Astrocyte of the cerebellum (primary cell): ENCODE results near the gene THADA.

Experiments used
- DNase-seq: peaks from one replicate; pipeline ENCODE4 v3.0.0-alpha.2; 2011; ENCODE audit warnings: low read depth
- H3K4me3 ChIP-seq: 2 replicates; pipeline ENCODE4 v1.5.1; 2011; ENCODE audit warnings: mild to moderate bottlenecking, low read depth, low read length, moderate library complexity
- CTCF ChIP-seq: IDR thresholded peaks from 2 replicates; pipeline ENCODE4 v1.5.1; 2012; ENCODE audit warnings: low read length, low read depth, moderate library complexity, mild to moderate bottlenecking; ENCODE audit errors: missing control alignments
- in situ Hi-C: cut with HindIII; loops from 2 replicates; pipeline ENCODE4 v1.10.0; 2017; ENCODE audit warnings: low sequenced_read_pairs

THADA gene

GRCh38 chr2:43484323-43484930, 111.4 kb downstream of the THADA start:
- DNase-seq, result peak; percentile 92
- no peak overlapping the region for H3K4me3 ChIP-seq
- in situ Hi-C loops, result loop anchor here (10.0 kb wide), 1 partner anchor 650 kb away; no protein-coding TSS in a partner anchor
- TF ChIP-seq CTCF, result peak; percentile 19

- in situ Hi-C loops, result loop anchor here (10.0 kb wide), 1 partner anchor 648 kb away; no protein-coding TSS in a partner anchor
- TF ChIP-seq CTCF, result no peak
- DNase-seq, result no peak
- H3K4me3 ChIP-seq, result no peak overlapping the region
These were observed 112.9 kb downstream of the THADA start for GRCh38 chr2:43482961-43483360.

GRCh38 chr2:43481927-43482542, 113.8 kb downstream of the THADA start:
- H3K4me3 ChIP-seq, result no peak overlapping the region
- in situ Hi-C loops, result loop anchor here (10.0 kb wide), 1 partner anchor 647 kb away; no protein-coding TSS in a partner anchor
- no peak for DNase-seq
- TF ChIP-seq CTCF, result no peak

- H3K4me3 ChIP-seq, result no peak overlapping the region
- TF ChIP-seq CTCF, result no peak
- in situ Hi-C loops, result loop anchor here (10.0 kb wide), 1 partner anchor 646 kb away; no protein-coding TSS in a partner anchor
These were observed 115.0 kb downstream of the THADA start for GRCh38 chr2:43480874-43481273.

GRCh38 chr2:43478412-43479086, 117.3 kb downstream of the THADA start:
- H3K4me3 ChIP-seq, result no peak overlapping the region
- DNase-seq, result no peak
- in situ Hi-C loops, result no loop called here
- TF ChIP-seq CTCF, result no peak

More at GRCh38 chr2:43480874-43481273, 115.0 kb downstream of the THADA start:
- DNase-seq, result peak; percentile 55

GRCh38 chr2:43475922-43476321, 119.9 kb downstream of the THADA start:
- no peak for TF ChIP-seq CTCF
- no peak for DNase-seq
- no peak overlapping the region for H3K4me3 ChIP-seq
- in situ Hi-C loops, result no loop called here
